Measurements from ENCODE around the gene LRFN2.

LRFN2 gene

GRCh38 chr6:40516429-40516828 lies 70.7 kb downstream of the LRFN2 start:
- no peak for DNase-seq (ENCODE audit: low spot score)

GRCh38 chr6:40512340-40512739 lies 74.8 kb downstream of the LRFN2 start:
- no peak for DNase-seq (ENCODE audit: low spot score)

- DNase-seq (ENCODE audit: low spot score), result no peak
Measured at GRCh38 chr6:40511884-40512283, 75.3 kb downstream of the LRFN2 start.

GRCh38 chr6:40510442-40510841 lies 76.7 kb downstream of the LRFN2 start:
- DNase-seq (ENCODE audit: low spot score), result no peak

- no peak for DNase-seq (ENCODE audit: low spot score)
Measured at GRCh38 chr6:40509716-40510260, 77.4 kb downstream of the LRFN2 start.

- no peak for DNase-seq (ENCODE audit: low spot score)
Measured at GRCh38 chr6:40509086-40509485, 78.1 kb downstream of the LRFN2 start.

GRCh38 chr6:40506954-40507353 lies 80.2 kb downstream of the LRFN2 start:
- no peak for DNase-seq (ENCODE audit: low spot score)

GRCh38 chr6:40505191-40505810 lies 81.9 kb downstream of the LRFN2 start:
- no peak for DNase-seq (ENCODE audit: low spot score)

GRCh38 chr6:40504274-40504673 lies 82.9 kb downstream of the LRFN2 start:
- peak; percentile 42 for DNase-seq (ENCODE audit: low spot score)

- DNase-seq (ENCODE audit: low spot score), result no peak
Measured at GRCh38 chr6:40500227-40500626, 86.9 kb downstream of the LRFN2 start.

GRCh38 chr6:40499215-40499614 lies 87.9 kb downstream of the LRFN2 start:
- no peak for DNase-seq (ENCODE audit: low spot score)

GRCh38 chr6:40498148-40498547 lies 89.0 kb downstream of the LRFN2 start:
- no peak for DNase-seq (ENCODE audit: low spot score)

GRCh38 chr6:40492187-40492586 lies 95.0 kb downstream of the LRFN2 start:
- DNase-seq (ENCODE audit: low spot score), result no peak

- no peak for DNase-seq (ENCODE audit: low spot score)
Measured at GRCh38 chr6:40490508-40490907, 96.7 kb downstream of the LRFN2 start.

GRCh38 chr6:40489798-40490197 lies 97.4 kb downstream of the LRFN2 start:
- no peak for DNase-seq (ENCODE audit: low spot score)

- DNase-seq (ENCODE audit: low spot score), result no peak
Measured at GRCh38 chr6:40486576-40486975, 100.6 kb downstream of the LRFN2 start.

GRCh38 chr6:40485795-40486194 lies 101.4 kb downstream of the LRFN2 start:
- DNase-seq (ENCODE audit: low spot score), result no peak

GRCh38 chr6:40485300-40485699 lies 101.9 kb downstream of the LRFN2 start:
- DNase-seq (ENCODE audit: low spot score), result no peak

- no peak for DNase-seq (ENCODE audit: low spot score)
Measured at GRCh38 chr6:40484066-40484465, 103.1 kb downstream of the LRFN2 start.

GRCh38 chr6:40482532-40482931 lies 104.6 kb downstream of the LRFN2 start:
- no peak for DNase-seq (ENCODE audit: low spot score)

GRCh38 chr6:40480678-40481077 lies 106.5 kb downstream of the LRFN2 start:
- DNase-seq (ENCODE audit: low spot score), result no peak

GRCh38 chr6:40479706-40480105 lies 107.5 kb downstream of the LRFN2 start:
- no peak for DNase-seq (ENCODE audit: low spot score)

- peak; percentile 1 for DNase-seq (ENCODE audit: low spot score)
Measured at GRCh38 chr6:40477246-40478126, 109.7 kb downstream of the LRFN2 start.

Measured in SW480 (cell line).